Dermis microvascular lymphatic vessel endothelial cell (primary cell): ENCODE data around the gene AUP1. TPM values are rescaled to one million over a fixed set of nuclear protein-coding genes. Genes with fewer than 3 reads are reported as not detected.
"Not testable (repeated sequence)": the region's sequence is repeated elsewhere in the genome, so short reads cannot be mapped to it uniquely, and the experiment has no call there.

Source experiments
- DNase-seq, 2 donors: peaks; one replicate each; pipeline versions ENCODE4 v3.0.0 to v3.0.0-alpha.2; 2010; ENCODE audit warnings: low read depth in 2 of 2
- total RNA-seq: library from RNA; depleted of rRNA; stranded (reverse); fragments of >200 nt; gene quantifications from 2 replicates; pipeline ENCODE4 v1.2.1, GENCODE V29; 2014

AUP1 gene
- total RNA-seq, 1 donor from 2014 or later, result 84.3 TPM

DNA sequence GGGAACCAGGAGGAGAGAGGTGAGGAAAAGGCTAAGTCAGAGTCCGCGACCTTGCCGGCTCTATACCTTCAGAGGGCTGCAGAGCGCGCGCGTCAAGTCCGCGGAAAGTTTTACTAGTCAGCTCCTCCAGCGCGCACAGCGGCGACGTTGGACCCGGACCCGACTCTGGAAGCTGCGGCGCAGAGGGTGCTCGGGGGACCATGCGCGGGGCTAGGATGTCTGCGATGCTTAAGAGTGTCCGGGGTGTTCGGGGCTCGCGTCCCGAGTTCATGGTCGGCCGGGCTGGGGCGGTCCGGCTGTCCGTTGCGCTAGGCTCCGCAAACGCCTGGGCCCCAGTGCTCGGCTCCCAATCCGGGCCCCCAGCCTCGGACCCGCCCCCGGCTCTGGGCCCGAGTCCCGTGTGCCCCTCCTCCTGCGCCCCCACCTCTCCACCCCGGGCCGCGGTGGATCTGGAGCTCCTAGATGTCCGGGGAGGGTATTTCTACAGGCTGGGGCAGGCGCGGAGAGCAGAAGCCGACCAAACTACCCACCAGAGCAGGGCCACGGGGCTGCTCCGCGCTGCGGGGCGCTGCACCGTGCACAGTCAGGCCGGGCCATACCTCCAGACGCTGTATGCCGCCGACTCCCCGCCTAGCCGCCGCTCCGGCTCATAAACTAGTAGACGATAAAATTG is 30.1 kb downstream of the AUP1 start, which contains the start of gene LBX2:
LBX2 (minus strand) TSS at position 337 of the 673 bp plus-strand sequence; CDS start at position 271, 66 bp downstream.
- DNase-seq, result no peak

DNA sequence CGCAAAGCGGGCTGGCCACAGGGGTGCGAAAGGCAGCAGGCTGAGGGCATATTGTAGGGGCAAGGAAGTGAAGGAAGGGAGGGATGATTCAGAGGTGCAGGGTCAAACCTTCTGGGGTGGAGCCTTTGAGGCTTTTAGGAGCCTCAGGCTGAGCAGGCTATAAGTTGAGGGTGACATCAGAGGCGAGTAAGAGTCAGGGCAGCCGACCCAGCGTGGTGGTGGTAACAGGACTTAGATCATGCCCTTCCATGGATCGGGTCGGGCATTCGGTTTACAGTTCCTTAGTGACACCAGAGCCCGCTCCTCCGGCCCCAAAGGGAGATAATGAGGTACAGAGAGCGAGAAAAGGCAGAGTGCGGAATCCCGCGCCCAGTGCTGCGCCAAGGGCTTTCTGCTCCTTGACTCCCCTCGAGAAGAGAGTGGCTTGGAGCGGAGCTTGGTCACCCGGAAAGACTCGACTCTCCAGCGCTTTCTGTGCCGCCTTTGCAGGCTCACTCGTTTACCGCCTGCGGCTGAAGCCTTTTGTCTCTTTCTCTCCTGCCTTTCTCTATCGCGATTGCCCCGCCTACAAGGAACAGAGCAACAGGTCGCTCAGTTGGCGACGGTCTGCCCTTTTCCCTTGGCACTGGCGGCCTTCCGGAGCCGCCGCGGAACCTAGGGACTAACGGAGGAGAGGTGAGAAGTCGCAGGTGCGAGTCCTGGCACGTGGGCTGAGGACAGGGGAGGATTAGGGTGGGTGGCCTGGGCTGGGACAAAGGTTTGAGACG is 30.8 kb downstream of the AUP1 start:
- no peak for DNase-seq

DNA sequence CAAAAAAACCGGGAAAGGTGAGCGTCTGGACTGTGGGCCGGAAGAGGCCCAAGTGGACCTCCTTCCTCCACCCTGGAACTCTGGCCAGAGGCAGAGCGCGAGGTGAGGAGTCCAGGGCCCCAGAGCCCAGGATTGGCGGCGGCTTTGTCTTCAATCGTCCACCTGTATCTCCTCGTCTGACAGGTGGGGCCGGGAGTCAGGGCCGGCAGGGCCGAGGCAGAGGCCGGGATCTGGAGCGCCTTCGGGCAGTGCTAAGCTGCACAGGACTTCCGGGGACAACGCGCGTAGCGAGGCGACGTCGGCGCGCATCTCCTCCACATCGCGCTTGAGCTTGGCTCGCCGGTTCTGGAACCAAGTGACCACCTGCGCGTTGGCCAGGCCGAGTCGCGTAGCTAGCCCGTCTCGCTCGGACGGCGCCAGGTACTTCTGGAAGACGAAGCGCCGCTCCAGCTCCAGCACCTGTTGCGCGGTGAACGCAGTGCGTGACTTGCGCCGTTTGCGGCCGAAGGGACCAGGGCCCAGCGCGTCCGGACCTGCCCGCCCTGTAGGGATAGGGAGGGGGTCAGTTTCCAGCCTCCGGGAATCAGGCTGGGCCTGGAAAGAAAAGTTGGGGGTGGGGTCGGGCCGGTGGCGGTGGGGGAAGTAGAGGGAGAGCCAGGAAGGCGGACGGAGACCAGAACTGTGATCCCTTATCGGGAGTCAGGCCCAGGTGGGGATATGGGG is 31.6 kb downstream of the AUP1 start:
- no peak for DNase-seq

DNA sequence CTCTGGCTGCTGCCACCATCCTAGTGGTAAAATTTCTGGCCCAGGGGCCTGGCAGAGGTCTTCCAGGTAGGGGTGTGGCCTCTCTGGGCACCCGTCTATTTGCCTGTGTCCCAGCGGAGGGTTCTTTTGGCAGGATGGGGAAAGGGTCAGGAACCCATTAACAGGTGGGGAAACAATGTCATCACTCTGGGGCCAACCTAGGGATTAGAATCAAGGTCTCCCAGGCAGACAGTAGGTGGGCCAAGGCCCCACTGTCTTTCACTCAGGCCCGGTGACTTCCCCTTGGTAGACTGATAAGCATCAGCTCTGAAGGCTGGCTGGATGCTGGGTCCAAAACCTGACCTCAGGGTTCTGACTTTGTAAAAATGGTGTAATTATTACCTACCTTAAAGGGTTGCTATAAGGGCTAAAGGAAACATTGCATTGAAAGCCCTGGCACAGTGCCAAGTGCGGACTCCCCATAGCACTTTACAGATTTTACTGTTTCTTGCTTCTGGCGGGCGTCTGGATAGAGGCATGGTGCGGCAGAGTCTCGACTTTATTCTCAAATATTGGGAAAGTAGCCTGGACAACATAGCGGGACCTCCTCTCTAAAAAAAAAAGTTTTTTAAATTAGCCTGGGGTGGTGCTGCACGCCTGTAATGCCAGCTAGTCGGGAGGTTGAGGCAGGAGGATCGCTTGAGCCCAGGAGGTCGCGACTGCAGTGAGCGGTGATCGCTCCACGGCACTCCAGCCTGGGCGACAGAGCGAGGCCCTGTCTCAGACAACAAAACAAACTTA is 32.3 kb downstream of the AUP1 start:
- no peak for DNase-seq

DNA sequence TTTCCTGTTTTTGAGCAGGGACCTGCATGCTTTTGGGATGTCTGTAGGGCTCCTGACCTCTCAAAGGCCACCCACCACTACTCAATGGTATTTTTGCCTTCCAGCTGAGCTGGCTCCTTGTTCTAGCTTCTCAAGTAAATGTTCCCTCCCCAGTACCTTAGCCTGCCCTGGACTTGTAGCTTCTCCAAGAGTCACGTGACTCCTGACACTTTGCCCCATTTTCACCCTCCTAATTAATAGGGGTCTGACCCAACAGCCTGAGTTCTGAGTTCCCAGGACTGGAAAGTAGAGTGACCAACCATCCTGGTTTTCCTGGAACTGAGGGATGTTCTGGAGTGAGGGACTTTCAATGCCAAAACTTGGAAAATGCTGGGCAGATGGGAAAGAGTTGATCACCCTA is 34.1 kb downstream of the AUP1 start:
- no peak for DNase-seq

DNA sequence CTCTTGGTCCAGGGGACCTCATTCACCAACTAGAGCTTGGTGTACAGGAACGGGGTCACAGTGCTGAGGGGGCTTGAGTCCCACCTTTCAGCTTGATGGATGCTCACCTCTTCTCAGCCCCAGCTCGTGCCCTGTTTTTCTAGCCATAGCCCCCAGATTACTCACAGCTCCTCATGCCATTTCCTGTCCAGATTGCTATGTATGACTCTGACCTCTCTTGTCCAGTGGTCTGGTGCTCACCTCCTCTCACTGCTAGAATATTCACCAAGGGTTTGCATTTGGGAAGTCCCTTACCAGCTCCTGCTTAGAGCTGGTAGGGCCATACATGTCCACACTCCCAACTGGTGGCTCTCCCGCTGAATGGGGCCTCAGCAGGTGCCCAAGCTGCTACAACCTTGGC is 36.0 kb downstream of the AUP1 start:
- DNase-seq, result no peak

DNA sequence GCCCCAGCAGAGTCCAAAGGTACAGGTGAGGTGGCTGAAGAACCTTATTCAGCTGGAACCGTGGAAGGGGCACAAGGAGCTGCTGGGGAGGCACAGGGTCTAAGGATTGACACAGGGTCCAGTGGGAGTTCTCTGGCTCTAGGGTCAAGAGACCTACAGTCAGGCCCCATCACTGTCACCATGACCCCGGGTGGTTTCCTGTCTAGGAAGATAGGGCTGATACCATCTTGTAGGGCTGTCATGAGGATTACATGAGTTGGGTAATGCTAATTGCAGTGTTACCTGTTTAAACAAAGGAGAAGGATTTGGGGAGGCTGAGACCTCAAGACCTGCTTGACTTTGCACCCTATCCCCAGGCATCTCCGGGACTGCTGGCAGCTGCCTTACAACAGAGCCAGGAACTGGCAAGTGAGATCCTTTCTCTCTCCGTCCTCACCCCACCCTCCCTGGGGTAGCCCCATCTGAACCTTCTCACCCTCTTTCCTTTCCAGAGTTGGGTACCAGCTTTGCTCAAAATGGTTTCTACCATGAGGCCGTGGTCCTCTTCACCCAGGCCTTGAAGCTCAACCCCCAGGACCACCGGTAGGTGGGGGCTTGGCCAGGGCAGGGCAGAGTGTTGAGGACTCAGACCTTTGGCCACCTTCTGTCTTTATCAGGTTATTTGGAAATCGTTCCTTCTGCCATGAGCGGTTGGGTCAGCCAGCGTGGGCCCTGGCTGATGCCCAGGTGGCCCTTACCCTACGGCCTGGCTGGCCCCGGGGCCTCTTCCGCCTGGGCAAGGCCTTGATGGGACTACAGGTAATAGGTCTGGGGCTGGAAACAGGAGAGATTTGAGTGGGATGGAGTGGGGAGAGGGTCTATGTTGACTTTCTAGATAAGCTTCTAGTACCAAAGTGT is 37.6 kb downstream of the AUP1 start:
- no peak for DNase-seq

DNA sequence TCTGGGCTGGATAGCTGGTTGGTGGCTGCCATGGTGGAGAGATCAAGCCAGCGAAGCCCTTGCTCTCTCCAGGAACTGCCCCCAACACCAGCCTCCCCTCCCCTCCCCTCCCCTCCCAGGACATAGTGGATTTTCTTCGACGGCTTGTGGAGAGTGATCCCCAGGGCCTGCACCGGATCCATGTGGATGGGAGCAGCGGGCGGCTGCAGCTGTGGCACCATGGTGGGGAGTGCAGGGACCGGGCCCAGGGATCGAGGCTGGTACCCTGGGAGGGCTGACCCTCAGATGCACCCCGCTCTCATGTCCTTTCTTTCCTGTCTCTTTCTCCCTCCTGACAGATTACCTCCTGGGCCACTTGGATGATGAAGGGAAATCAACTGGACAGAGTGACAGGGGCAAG is 39.6 kb downstream of the AUP1 start:
- no peak for DNase-seq

DNA sequence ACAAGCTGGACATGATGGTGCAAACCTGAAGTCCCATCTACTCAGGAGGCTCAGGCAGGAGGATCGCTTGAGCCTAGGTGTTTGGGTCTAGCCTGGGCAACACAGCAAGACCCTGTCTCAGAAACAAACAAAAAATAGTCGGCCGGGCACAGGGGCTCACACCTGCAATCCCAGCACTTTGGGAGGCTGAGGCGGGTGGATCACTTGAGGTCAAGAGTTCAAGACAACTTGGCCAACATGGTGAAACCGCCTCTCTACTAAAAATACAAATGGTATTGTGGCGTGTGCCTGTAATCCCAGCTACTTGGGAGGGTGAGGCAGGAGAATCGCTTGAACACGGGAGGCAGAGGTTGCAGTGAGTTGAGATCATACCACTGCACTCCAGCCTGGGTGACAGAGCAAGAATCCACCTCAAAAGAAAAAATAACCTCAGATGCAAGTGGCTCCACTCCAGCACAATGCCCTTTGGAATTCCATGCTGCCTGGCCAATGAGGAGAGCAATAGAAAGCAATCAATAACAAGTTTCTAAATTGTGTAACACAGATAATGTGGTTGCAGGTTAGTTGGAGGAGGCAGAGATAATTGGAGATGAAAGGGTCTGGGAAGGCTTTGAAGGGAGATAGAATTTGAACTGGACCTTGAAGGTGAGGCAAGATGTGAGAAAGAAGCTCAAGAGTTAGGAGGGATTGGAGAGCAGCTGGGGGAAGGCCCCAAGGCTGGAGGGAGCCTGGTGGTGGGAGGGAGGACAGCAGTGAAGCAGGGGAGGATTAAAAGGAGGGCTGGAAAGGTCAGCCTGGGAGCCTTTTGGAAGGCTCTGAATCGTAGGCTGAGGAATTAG is 40.6 kb downstream of the AUP1 start:
- DNase-seq, result no peak

DNA sequence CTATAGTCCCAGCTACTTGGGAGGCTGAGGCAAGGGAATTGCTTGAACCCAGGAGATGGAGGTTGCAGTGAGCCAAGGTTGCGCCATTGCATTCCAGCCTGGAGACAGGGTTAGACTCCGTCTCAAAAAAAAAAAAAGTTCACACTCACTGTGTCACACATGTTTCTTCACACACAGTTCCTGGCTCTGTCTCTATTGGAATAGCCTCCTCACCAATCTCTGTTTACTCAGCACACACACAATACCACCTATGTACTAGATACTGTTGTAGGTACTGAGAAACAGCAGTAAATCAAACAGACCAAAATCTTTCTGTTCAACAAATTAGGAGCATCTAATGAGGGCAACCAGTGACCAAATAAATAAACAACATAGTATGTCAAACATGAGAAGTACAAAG is 43.4 kb downstream of the AUP1 start:
- DNase-seq, result no peak

DNA sequence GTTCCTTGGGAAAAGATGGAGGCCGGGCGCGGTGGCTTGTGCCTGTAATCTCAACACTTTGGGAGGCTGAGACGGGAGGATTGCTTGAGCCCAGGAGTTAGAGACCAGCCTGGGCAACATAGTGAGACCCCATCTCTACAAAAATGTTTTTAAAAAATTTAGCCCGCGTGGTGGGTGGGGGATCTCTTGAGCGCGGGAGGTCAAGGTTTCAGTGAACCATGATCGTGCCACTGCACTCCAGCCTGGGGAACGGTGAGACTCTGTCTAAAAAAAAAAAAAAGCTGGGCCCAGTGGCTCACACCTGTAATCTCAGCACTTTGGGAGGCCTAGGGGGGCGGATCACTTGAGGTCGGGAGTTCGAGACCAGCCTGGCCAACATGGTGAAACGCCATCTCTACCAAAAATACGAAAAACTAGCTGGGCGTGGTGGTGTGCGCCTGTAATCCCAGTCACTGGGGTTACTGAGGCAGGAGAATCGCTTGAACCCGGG is 45.8 kb downstream of the AUP1 start:
- not testable (repeated sequence) for DNase-seq

DNA sequence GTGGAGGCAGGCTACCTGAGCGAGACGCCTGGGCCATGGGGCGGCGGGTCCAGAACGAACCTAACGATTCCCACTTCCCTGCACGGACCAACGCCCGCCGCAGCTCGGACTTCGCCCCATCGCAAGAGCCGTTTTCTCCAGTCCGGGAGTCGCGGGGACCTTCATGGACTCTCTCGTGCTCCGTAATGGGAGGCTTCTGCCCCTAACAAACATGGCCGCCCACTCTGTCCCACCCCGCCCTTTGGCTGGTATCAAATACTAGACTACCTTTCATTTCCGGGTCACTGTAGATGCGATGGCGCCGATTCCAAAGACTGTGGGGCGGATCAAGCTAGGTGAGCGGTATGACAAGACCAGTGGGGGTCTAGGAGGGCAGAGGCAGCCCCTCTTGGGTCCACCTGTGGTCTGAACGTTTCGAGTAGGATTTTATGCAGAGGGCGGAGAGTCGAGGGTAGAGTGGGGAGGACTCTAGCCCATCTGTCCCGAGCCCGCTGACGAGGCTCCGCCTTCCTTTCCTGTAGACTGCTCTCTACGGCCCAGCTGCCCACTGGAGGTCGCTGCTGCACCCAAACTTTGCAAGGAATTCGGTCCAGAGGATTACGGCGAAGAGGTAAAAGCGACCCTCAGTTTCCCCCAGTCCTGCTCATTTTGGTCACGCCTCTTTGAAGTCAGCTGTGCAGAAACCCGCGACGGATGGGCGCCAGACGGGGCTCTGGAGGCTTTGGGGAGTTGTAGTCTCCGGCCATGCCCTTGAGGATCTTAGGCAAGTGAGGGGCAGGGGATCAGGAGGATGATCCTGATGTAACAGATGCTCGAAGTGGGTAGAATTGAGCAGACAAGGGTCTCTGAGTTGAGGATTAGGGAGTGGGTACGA is 46.5 kb downstream of the AUP1 start, which contains the start of the genes CCDC142 and TTC31:
CCDC142 (minus strand) TSS at position 198 of the 874 bp plus-strand sequence; CDS start at position 37, 161 bp downstream.
TTC31 (plus strand) TSS at position 281 of the 874 bp plus-strand sequence; CDS start at position 296, 15 bp downstream.
- DNase-seq, result peak; percentile 88 to 97

DNA sequence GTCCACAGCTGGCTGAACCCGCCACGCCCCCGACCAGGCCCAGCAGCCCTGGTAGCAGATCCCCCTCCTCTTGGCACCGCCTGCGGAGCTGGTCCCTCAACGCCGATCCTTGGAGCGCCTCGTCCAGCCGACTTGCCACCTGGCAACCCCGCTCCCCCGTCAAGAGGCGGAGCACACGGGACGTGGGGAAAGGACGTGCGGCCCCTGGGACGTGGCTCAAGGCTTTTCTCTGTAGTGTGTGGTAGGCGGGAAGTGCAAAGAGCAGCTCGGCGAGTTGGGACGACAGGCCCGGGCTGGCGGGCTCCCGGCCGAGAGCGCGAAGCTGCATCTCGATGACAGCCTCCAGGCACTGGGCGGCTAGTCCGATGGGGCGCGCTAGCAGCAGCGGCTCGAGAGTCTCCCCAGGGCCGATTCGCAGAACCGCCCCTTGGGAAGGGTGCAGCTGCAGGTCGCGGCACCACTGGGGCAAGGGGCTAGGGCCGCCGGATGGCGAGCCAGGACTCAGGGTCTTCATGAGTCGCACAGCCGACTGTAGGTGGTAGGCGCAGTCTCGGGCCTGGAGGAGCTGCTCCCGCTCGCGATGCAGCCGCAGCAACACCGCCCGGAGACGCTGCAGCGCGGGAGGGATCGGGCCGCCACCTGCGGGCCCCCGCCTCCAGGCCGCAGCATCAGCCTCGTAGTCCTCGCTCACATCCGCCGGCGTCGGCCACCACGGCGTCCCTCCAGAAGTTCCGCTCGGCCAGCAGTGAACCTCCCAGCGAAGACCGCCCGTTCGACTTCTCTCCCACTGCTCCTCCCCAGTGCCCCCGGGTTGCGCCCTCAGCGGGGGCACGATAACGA is 47.3 kb downstream of the AUP1 start:
- peak in 1 of 2 donors; percentile 79 for DNase-seq

DNA sequence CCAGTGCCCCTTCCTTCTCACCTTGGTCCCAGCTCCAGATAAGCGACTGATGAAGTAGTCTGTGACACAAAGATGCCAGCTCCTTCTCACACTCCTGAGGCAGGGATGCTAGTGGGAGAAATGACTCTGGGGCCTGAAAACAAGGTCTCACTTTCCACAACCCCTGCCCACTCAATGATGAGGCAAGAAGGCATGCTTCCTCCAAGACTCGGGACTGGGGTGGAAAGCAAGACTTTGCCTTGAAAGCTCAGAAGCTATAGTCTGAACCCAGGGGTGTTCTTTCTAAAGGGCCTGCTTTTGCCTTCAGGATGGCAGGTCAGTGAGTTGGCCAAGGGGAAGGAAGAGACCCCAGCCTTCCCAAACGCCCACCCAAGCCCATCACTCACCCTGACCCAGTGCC is 48.1 kb downstream of the AUP1 start:
- no peak for DNase-seq
